Activated effector memory CD4-positive, alpha-beta T cell treated with Interleukin-2 at 50 U/mL for 16 hours (primary cell): ENCODE results near the gene RAPGEF1.

Experiments used
- DNase-seq: peaks from one replicate; pipeline ENCODE4 v3.0.0-alpha.2; 2020

RAPGEF1 gene

GRCh38 chr9:131601683-131602181, 138.1 kb downstream of the RAPGEF1 start:
- DNase-seq, result no peak

GRCh38 chr9:131598121-131598520, 141.8 kb downstream of the RAPGEF1 start:
- no peak for DNase-seq

- DNase-seq, result no peak
Measured at GRCh38 chr9:131597246-131597645, 142.6 kb downstream of the RAPGEF1 start.

- DNase-seq, result no peak
Measured at GRCh38 chr9:131596430-131596743, 143.5 kb downstream of the RAPGEF1 start.

GRCh38 chr9:131595696-131596429, 144.0 kb downstream of the RAPGEF1 start:
- DNase-seq, result no peak

GRCh38 chr9:131594906-131595665, 144.8 kb downstream of the RAPGEF1 start:
- no peak for DNase-seq

GRCh38 chr9:131593936-131594665, 145.8 kb downstream of the RAPGEF1 start:
- DNase-seq, result no peak

- DNase-seq, result no peak
Measured at GRCh38 chr9:131593091-131593820, 146.6 kb downstream of the RAPGEF1 start.

GRCh38 chr9:131591845-131592208, 148.0 kb downstream of the RAPGEF1 start:
- DNase-seq, result no peak

GRCh38 chr9:131590907-131591844, 148.7 kb downstream of the RAPGEF1 start:
- peak; percentile 62 for DNase-seq

GRCh38 chr9:131590449-131590848, 149.4 kb downstream of the RAPGEF1 start:
- no peak for DNase-seq

GRCh38 chr9:131589993-131590392, 149.9 kb downstream of the RAPGEF1 start:
- DNase-seq, result no peak

- DNase-seq, result no peak
Measured at GRCh38 chr9:131589124-131589711, 150.7 kb downstream of the RAPGEF1 start.

- DNase-seq, result no peak
Measured at GRCh38 chr9:131588396-131588795, 151.5 kb downstream of the RAPGEF1 start.

- DNase-seq, result no peak
Measured at GRCh38 chr9:131587906-131588305, 152.0 kb downstream of the RAPGEF1 start.

- no peak for DNase-seq
Measured at GRCh38 chr9:131587331-131587730, 152.5 kb downstream of the RAPGEF1 start.

- peak; percentile 41 for DNase-seq
Measured at GRCh38 chr9:131585375-131585774, 154.5 kb downstream of the RAPGEF1 start.

GRCh38 chr9:131584858-131585257, 155.0 kb downstream of the RAPGEF1 start:
- no peak for DNase-seq

GRCh38 chr9:131583836-131584555, 155.9 kb downstream of the RAPGEF1 start:
- no peak for DNase-seq

- no peak for DNase-seq
Measured at GRCh38 chr9:131583337-131583645, 156.6 kb downstream of the RAPGEF1 start.
